NAMALWA (cell line): ENCODE measurements around the gene TRAPPC6A.
A peak's percentile ranks its signal among the peaks of the same experiment; 100 is the strongest.

Experiments used
- DNase-seq: peaks from one replicate; pipeline ENCODE4 v3.0.0-alpha.2; 2015; ENCODE audit warnings: low spot score

The TRAPPC6A gene

GRCh38 chr19:45177817-45178261 is at the start of gene TRAPPC6A:
TSS of gene TRAPPC6A (minus strand) at chr19:45178237. CDS start at chr19:45178218, 19 bp downstream.
- no peak for DNase-seq

GRCh38 chr19:45224645-45225044 is 46.6 kb upstream of the TRAPPC6A start:
- no peak for DNase-seq

GRCh38 chr19:45223879-45224278 is 45.8 kb upstream of the TRAPPC6A start:
- DNase-seq = no peak

- no peak for DNase-seq
Observed at GRCh38 chr19:45222724-45223123, 44.7 kb upstream of the TRAPPC6A start.

GRCh38 chr19:45218911-45219743 is 41.1 kb upstream of the TRAPPC6A start:
- no peak for DNase-seq

- DNase-seq = no peak
Observed at GRCh38 chr19:45218426-45218825, 40.4 kb upstream of the TRAPPC6A start.

GRCh38 chr19:45217957-45218334 is 39.9 kb upstream of the TRAPPC6A start:
- DNase-seq = no peak

- DNase-seq = no peak
Observed at GRCh38 chr19:45217193-45217956, 39.3 kb upstream of the TRAPPC6A start.

GRCh38 chr19:45216667-45217066 is 38.6 kb upstream of the TRAPPC6A start:
- no peak for DNase-seq

- no peak for DNase-seq
Observed at GRCh38 chr19:45215391-45216191, 37.6 kb upstream of the TRAPPC6A start.

GRCh38 chr19:45213031-45213430 is 35.0 kb upstream of the TRAPPC6A start:
- no peak for DNase-seq

GRCh38 chr19:45211751-45212381 is 33.8 kb upstream of the TRAPPC6A start:
- no peak for DNase-seq

GRCh38 chr19:45206328-45206727 is 28.3 kb upstream of the TRAPPC6A start:
- DNase-seq = no peak

GRCh38 chr19:45205810-45206209 is 27.8 kb upstream of the TRAPPC6A start:
- no peak for DNase-seq

- no peak for DNase-seq
Observed at GRCh38 chr19:45202637-45203036, 24.6 kb upstream of the TRAPPC6A start.

- DNase-seq = no peak
Observed at GRCh38 chr19:45200568-45200967, 22.5 kb upstream of the TRAPPC6A start.

- no peak for DNase-seq
Observed at GRCh38 chr19:45195764-45196163, 17.7 kb upstream of the TRAPPC6A start.

GRCh38 chr19:45191375-45191774 is 13.3 kb upstream of the TRAPPC6A start:
- no peak for DNase-seq

- no peak for DNase-seq
Observed at GRCh38 chr19:45189971-45190370, 11.9 kb upstream of the TRAPPC6A start.

- DNase-seq = peak; percentile 75
Observed at GRCh38 chr19:45187421-45188100, 9.5 kb upstream of the TRAPPC6A start.
